LNCAP (cell line): Measurements from ENCODE around the gene PRR35.

Experiments
- TF ChIP-seq, protein P1 (sequence below): fragments of 450-650 bp; IDR thresholded peaks from 2 replicates; pipeline ENCODE4 v1.5.1; 2017; ENCODE audit warnings: mild to moderate bottlenecking

PRR35 gene

GRCh38 chr16:572865-573650, 12.9 kb downstream of the PRR35 start:
- TF ChIP-seq, protein P1, sequence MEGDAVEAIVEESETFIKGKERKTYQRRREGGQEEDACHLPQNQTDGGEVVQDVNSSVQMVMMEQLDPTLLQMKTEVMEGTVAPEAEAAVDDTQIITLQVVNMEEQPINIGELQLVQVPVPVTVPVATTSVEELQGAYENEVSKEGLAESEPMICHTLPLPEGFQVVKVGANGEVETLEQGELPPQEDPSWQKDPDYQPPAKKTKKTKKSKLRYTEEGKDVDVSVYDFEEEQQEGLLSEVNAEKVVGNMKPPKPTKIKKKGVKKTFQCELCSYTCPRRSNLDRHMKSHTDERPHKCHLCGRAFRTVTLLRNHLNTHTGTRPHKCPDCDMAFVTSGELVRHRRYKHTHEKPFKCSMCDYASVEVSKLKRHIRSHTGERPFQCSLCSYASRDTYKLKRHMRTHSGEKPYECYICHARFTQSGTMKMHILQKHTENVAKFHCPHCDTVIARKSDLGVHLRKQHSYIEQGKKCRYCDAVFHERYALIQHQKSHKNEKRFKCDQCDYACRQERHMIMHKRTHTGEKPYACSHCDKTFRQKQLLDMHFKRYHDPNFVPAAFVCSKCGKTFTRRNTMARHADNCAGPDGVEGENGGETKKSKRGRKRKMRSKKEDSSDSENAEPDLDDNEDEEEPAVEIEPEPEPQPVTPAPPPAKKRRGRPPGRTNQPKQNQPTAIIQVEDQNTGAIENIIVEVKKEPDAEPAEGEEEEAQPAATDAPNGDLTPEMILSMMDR, result no peak

GRCh38 chr16:574021-574760, 14.0 kb downstream of the PRR35 start:
- TF ChIP-seq, protein P1, result no peak

- TF ChIP-seq, protein P1, result no peak
Observed at GRCh38 chr16:575354-576196, 15.4 kb downstream of the PRR35 start.

- TF ChIP-seq, protein P1, result no peak
Observed at GRCh38 chr16:576197-576822, 16.1 kb downstream of the PRR35 start.

- TF ChIP-seq, protein P1, result 0 out of 2 replicates have a peak, but pooled peaks have one; percentile 8
Observed at GRCh38 chr16:576823-577201, 16.6 kb downstream of the PRR35 start.

- TF ChIP-seq, protein P1, result no peak
Observed at GRCh38 chr16:577796-578195, 17.6 kb downstream of the PRR35 start.

- TF ChIP-seq, protein P1, result no peak
Observed at GRCh38 chr16:578232-578869, 18.2 kb downstream of the PRR35 start.
